Thoracic aorta endothelial cell (primary cell): Measurements from ENCODE around the gene KLK15. TPM values are rescaled to one million over a fixed set of nuclear protein-coding genes. Genes with fewer than 3 reads are reported as not detected.

ENCODE experiments used
- small RNA-seq: library from RNA; depleted of rRNA; stranded (forward); fragments of <200 nt; gene quantifications from one replicate; pipeline ENCODE3, GENCODE V24; 2012
- total RNA-seq: library from RNA; depleted of rRNA; stranded (reverse); fragments of >200 nt; gene quantifications from 2 replicates; pipeline ENCODE4 v1.2.3, GENCODE V29; 2012

KLK15 gene, protein sequence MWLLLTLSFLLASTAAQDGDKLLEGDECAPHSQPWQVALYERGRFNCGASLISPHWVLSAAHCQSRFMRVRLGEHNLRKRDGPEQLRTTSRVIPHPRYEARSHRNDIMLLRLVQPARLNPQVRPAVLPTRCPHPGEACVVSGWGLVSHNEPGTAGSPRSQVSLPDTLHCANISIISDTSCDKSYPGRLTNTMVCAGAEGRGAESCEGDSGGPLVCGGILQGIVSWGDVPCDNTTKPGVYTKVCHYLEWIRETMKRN
- 0.13 TPM in 1 of 2 replicates, not detected in the other for total RNA-seq

DNA sequence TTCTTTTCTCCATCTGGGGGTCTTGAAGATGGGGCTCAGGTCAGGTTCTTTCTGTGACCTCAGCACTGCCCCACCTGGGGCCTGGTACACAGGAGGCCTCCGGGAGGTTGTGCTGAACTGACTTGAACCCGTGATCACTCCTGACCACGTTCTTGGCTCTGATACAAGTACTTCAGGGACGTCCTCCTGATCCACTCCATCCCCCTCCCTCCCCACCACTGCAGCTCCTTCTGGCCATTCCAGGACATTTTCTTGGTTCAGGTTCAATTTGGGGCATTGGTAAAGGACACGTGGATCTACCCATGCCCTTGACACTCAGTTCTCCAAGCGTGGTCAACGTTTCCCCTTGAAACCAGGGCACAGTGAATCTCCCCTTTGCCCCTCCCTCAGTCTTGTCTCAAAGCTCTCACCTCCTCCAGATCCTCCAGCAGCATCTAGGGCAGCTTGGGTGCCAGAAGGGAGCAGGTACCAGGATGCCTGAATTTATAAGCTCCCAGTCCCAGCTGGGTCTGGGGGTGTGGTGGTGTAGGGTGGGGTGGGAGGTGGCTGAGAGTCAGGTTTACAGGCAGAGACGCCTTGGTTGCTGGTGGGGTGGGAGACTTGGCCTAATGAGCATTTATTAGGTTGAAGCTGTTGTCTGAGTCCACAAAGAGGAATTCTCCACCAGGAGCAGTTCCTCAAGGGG, at the start of gene KLK15:
TSS of gene KLK15 (minus strand) at position 458 of the 685 bp plus-strand sequence. CDS start 2,082 bp downstream, outside the sequence.

DNA sequence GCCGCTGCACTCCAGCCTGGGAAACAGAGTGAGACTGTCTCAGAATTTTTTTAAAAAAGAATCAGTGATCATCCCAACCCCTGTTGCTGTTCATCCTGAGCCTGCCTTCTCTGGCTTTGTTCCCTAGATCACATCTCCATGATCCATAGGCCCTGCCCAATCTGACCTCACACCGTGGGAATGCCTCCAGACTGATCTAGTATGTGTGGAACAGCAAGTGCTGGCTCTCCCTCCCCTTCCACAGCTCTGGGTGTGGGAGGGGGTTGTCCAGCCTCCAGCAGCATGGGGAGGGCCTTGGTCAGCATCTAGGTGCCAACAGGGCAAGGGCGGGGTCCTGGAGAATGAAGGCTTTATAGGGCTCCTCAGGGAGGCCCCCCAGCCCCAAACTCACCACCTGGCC, 39.7 kb upstream of the KLK15 start, which contains the start of gene KLK2:
TSS of gene KLK2 (plus strand) at position 384 of the 400 bp plus-strand sequence. CDS start 35 bp downstream, outside the sequence.

DNA sequence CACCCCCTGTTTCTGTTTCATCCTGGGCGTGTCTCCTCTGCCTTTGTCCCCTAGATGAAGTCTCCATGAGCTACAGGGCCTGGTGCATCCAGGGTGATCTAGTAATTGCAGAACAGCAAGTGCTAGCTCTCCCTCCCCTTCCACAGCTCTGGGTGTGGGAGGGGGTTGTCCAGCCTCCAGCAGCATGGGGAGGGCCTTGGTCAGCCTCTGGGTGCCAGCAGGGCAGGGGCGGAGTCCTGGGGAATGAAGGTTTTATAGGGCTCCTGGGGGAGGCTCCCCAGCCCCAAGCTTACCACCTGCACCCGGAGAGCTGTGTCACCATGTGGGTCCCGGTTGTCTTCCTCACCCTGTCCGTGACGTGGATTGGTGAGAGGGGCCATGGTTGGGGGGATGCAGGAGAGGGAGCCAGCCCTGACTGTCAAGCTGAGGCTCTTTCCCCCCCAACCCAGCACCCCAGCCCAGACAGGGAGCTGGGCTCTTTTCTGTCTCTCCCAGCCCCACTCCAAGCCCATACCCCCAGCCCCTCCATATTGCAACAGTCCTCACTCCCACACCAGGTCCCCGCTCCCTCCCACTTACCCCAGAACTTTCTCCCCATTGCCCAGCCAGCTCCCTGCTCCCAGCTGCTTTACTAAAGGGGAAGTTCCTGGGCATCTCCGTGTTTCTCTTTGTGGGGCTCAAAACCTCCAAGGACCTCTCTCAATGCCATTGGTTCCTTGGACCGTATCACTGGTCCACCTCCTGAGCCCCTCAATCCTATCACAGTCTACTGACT, 21.4 kb upstream of the KLK15 start, which contains the start of gene KLK3:
TSS of gene KLK3 (plus strand) at position 280 of the 775 bp plus-strand sequence. CDS start at position 321, 41 bp downstream.

DNA sequence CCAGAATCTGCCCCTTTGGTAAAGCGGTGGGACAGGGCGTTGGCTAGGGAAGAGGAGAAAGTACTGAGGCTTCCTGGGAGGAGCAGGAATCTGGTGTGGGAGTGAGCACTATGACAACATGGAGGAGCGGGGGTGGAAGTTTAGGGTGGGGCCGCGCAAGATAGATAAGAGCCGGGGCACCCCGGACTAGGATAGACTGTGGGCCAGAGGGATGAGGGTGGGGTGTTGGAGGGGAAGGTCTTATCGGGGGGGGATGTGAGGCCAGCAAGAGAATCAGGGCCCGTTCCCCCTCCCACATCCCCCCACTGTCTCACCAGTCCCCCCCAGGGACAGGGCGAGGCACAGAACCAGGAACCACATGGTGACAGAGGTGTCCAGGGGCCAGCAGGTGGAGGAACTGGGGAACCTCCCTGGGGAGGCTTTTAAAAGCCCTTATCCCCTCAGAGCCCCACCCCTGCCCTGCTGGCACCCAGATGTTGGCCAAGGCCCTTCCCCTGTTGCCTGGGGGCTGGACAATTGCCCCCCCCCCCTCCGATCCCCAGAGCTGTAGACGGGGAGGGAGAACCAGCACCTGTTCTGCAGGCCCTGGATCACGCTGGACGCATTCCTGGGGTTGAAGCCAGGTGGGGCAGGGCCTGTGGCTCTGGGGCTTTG, 9.9 kb downstream of the KLK15 start, which contains the start of gene KLK1:
TSS of gene KLK1 (minus strand) at position 399 of the 654 bp plus-strand sequence. CDS start at position 360, 39 bp downstream.

DNA sequence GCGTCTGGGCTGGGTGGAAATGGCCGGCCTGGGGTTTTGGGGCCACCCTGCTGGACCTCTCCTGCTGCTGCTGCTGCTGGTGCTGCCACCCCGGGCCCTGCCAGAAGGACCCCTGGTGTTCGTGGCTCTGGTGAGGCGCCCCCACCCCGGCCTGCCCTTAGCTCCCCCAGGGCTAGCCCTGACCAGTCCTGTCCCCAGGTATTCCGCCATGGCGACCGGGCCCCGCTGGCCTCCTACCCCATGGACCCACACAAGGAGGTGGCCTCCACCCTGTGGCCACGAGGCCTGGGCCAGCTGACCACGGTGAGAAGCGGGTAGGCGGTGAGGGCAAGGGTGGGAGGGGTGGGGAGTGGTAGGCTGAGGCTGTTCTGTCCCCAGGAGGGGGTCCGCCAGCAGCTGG, 43.0 kb downstream of the KLK15 start, which contains the start of gene ACP4:
TSS of gene ACP4 (plus strand) at position 20 of the 400 bp plus-strand sequence. CDS start at position 20, 0 bp downstream.

Small RNA genes lying within 50 kb of the gene (small RNA-seq; reads per million reads assigned to genes)
- gene SNORD88A (129 reads per million, percentile 99 among the genes with 10 or more reads in this experiment), gene SNORD88B (not detected), gene SNORD88C (not detected)

Other genes with a start within 250 kb of the KLK15 start
- gene SYT3, start 193.7 kb downstream of the KLK15 start, total RNA-seq, result 0.13 TPM in 1 of 2 replicates, not detected in the other
- gene C19orf81, start 184.1 kb downstream of the KLK15 start, total RNA-seq, result 0.40 TPM in 1 of 2 replicates, not detected in the other
- 1.5 and 2.9 TPM in 2 replicates for gene SHANK1, start 113.8 kb downstream of the KLK15 start, total RNA-seq
- 5.1 and 8.0 TPM in 2 replicates for gene CLEC11A, start 110.2 kb downstream of the KLK15 start, total RNA-seq
- not detected in 2 replicates for gene GPR32, start 63.1 kb downstream of the KLK15 start, total RNA-seq
- not detected in 2 replicates for gene ACP4, start 43.2 kb downstream of the KLK15 start, total RNA-seq
- not detected in 2 replicates for gene KLK1, start 9.8 kb downstream of the KLK15 start, total RNA-seq
- gene KLK3, start 21.3 kb upstream of the KLK15 start, total RNA-seq, result not detected in 2 replicates
- not detected in 2 replicates for gene KLK2, start 39.9 kb upstream of the KLK15 start, total RNA-seq
- gene KLK4, start 77.8 kb upstream of the KLK15 start, total RNA-seq, result not detected in 2 replicates
- gene KLK5, start 119.5 kb upstream of the KLK15 start, total RNA-seq, result not detected in 2 replicates
- gene KLK6, start 136.0 kb upstream of the KLK15 start, total RNA-seq, result 0.14 TPM in 1 of 2 replicates, not detected in the other
- gene KLK7, start 150.3 kb upstream of the KLK15 start, total RNA-seq, result not detected in 2 replicates
- not detected in 2 replicates for gene KLK8, start 168.0 kb upstream of the KLK15 start, total RNA-seq
- not detected in 2 replicates for gene KLK10, start 186.1 kb upstream of the KLK15 start, total RNA-seq
- gene KLK11, start 193.0 kb upstream of the KLK15 start, total RNA-seq, result not detected in 2 replicates
- not detected in 2 replicates for gene KLK12, start 201.4 kb upstream of the KLK15 start, total RNA-seq
- not detected in 2 replicates for gene KLK13, start 231.5 kb upstream of the KLK15 start, total RNA-seq
- not detected in 2 replicates for gene KLK14, start 249.3 kb upstream of the KLK15 start, total RNA-seq